ENCODE data around the gene RBMS3. TPM values are rescaled to one million over a fixed set of nuclear protein-coding genes. Genes with fewer than 3 reads are reported as not detected.

The RBMS3 gene
- total and polyA plus RNA-seq, 4 donors = 4.8 to 117 (median 29.4) TPM

- H3K9me3 ChIP-seq (ENCODE audit: control insufficient read depth in 4 of 4, insufficient read depth in 3 of 4, low read length in 3 of 4) = peaks cover 0 to 2% (median 0%) of the 10 kb centered on the region in 4 donors
- H3K27me3 ChIP-seq (ENCODE audit: control insufficient read depth in 3 of 3, insufficient read depth in 3 of 3, low read length in 2 of 3) = no peaks in the 10 kb centered on the region
- ATAC-seq (ENCODE audit: insufficient read depth, low FRiP score) = no peak
- no peak overlapping the region for H3K27ac ChIP-seq (ENCODE audit: low read depth in 1 of 2, low read length in 1 of 2)
- no peak overlapping the region for H3K4me3 ChIP-seq
- no peak for DNase-seq
- peaks cover 0 to 8% (median 2%) of the 10 kb centered on the region in 5 donors for H3K4me1 ChIP-seq (ENCODE audit: control insufficient read depth in 5 of 5, insufficient read depth in 5 of 5, low read length in 5 of 5)
- no peak for TF ChIP-seq CTCF (IDR thresholded peaks at IDR 0.05; ENCODE audit: control extremely low read depth, extremely low read depth)
- peaks cover 0 to 2% (median 0%) of the 10 kb centered on the region in 4 donors for H3K36me3 ChIP-seq (ENCODE audit: control insufficient read depth in 4 of 4, insufficient read depth in 4 of 4, low read length in 4 of 4)
- WGBS, 2 donors = 77 to 90% methylated on average over 9 of the region's 9 CpGs
- H3K9ac ChIP-seq (ENCODE audit: insufficient read depth in 1 of 2, low read length in 2 of 2) = no peak overlapping the region
These were observed 194.5 kb downstream of the RBMS3 start for GRCh38 chr3:29475305-29475840.

GRCh38 chr3:29475854-29476253 lies 195.0 kb downstream of the RBMS3 start:
- Histone ChIP-seq H3K27me3 (ENCODE audit: control insufficient read depth in 3 of 3, insufficient read depth in 3 of 3, low read length in 2 of 3) (no peaks in the 10 kb centered on the region), H3K36me3 (ENCODE audit: control insufficient read depth in 4 of 4, insufficient read depth in 4 of 4, low read length in 4 of 4) (peaks cover 0 to 2% (median 0%) of the 10 kb centered on the region in 4 donors), H3K4me3 (no peak overlapping the region), H3K9ac (ENCODE audit: insufficient read depth in 1 of 2, low read length in 2 of 2) (no peak overlapping the region), H3K9me3 (ENCODE audit: control insufficient read depth in 4 of 4, insufficient read depth in 3 of 4, low read length in 3 of 4) (peaks cover 0 to 2% (median 0%) of the 10 kb centered on the region in 4 donors), H3K4me1 (ENCODE audit: control insufficient read depth in 5 of 5, insufficient read depth in 5 of 5, low read length in 5 of 5) (peaks cover 0 to 8% (median 2%) of the 10 kb centered on the region in 5 donors), H3K27ac (ENCODE audit: low read depth in 1 of 2, low read length in 1 of 2) (no peak overlapping the region)
- peak in 2 of 3 donors; percentile 16 to 35 for DNase-seq
- no peak for TF ChIP-seq CTCF (IDR thresholded peaks at IDR 0.05; ENCODE audit: control extremely low read depth, extremely low read depth)
- no peak for ATAC-seq (ENCODE audit: insufficient read depth, low FRiP score)

- DNase-seq (no peak), ATAC-seq (ENCODE audit: insufficient read depth, low FRiP score) (no peak)
- H3K4me3 ChIP-seq = no peak overlapping the region
- 85 to 87% methylated on average over 3 of the region's 3 CpGs for WGBS, 2 donors
- peaks cover 0 to 2% (median 0%) of the 10 kb centered on the region in 4 donors for H3K36me3 ChIP-seq (ENCODE audit: control insufficient read depth in 4 of 4, insufficient read depth in 4 of 4, low read length in 4 of 4)
- H3K27me3 ChIP-seq (ENCODE audit: control insufficient read depth in 3 of 3, insufficient read depth in 3 of 3, low read length in 2 of 3) = no peaks in the 10 kb centered on the region
- no peak for TF ChIP-seq CTCF (IDR thresholded peaks at IDR 0.05; ENCODE audit: control extremely low read depth, extremely low read depth)
- H3K9me3 ChIP-seq (ENCODE audit: control insufficient read depth in 4 of 4, insufficient read depth in 3 of 4, low read length in 3 of 4) = no peaks in the 10 kb centered on the region
- no peak overlapping the region for H3K9ac ChIP-seq (ENCODE audit: insufficient read depth in 1 of 2, low read length in 2 of 2)
- peaks cover 0 to 8% (median 2%) of the 10 kb centered on the region in 5 donors for H3K4me1 ChIP-seq (ENCODE audit: control insufficient read depth in 5 of 5, insufficient read depth in 5 of 5, low read length in 5 of 5)
- H3K27ac ChIP-seq (ENCODE audit: low read depth in 1 of 2, low read length in 1 of 2) = no peak overlapping the region
These were observed 197.7 kb downstream of the RBMS3 start for GRCh38 chr3:29478611-29479010.

GRCh38 chr3:29481249-29481648 lies 200.4 kb downstream of the RBMS3 start:
- Histone ChIP-seq H3K4me3 (no peak overlapping the region), H3K9me3 (ENCODE audit: control insufficient read depth in 4 of 4, insufficient read depth in 3 of 4, low read length in 3 of 4) (no peaks in the 10 kb centered on the region), H3K27ac (ENCODE audit: low read depth in 1 of 2, low read length in 1 of 2) (no peak overlapping the region), H3K27me3 (ENCODE audit: control insufficient read depth in 3 of 3, insufficient read depth in 3 of 3, low read length in 2 of 3) (no peaks in the 10 kb centered on the region), H3K9ac (ENCODE audit: insufficient read depth in 1 of 2, low read length in 2 of 2) (no peak overlapping the region), H3K36me3 (ENCODE audit: control insufficient read depth in 4 of 4, insufficient read depth in 4 of 4, low read length in 4 of 4) (peaks cover 0 to 2% (median 0%) of the 10 kb centered on the region in 4 donors), H3K4me1 (ENCODE audit: control insufficient read depth in 5 of 5, insufficient read depth in 5 of 5, low read length in 5 of 5) (peaks cover 0 to 2% (median 0%) of the 10 kb centered on the region in 5 donors)
- WGBS, 2 donors = 65 to 93% methylated on average over 1 of the region's 1 CpG
- DNase-seq (no peak), ATAC-seq (ENCODE audit: insufficient read depth, low FRiP score) (no peak)
- TF ChIP-seq CTCF (IDR thresholded peaks at IDR 0.05; ENCODE audit: control extremely low read depth, extremely low read depth) = no peak

All from lung (tissue), 12 donors.